ENCODE measurements around the gene ST7. TPM values are rescaled to one million over a fixed set of nuclear protein-coding genes. Genes with fewer than 3 reads are reported as not detected.
A peak's percentile ranks its signal among the peaks of the same experiment; 100 is the strongest.

Gene ST7
- total and polyA plus RNA-seq, 2 experiments from 2014 or later: 9.9 to 18.3 TPM

GRCh38 chr7:117137868-117138267, 184.6 kb downstream of the ST7 start:
- no peak overlapping the region for H3K4me3 ChIP-seq
- H3K4me3 Mint-ChIP-seq: no peak overlapping the region
- H3K79me2 ChIP-seq (replicated peaks; ENCODE audit: insufficient read depth): no peaks in the 10 kb centered on the region
- DNase-seq (ENCODE audit: low spot score) (peak; percentile 33), ATAC-seq (no peak)
- H4K20me1 ChIP-seq (replicated peaks; ENCODE audit: insufficient read depth): no peaks in the 10 kb centered on the region
- H2AFZ ChIP-seq: no peak overlapping the region
- peaks cover 55% of the 10 kb centered on the region for H3K4me1 ChIP-seq (ENCODE audit: insufficient read depth)
- H3K36me3 Mint-ChIP-seq (ENCODE audit: low read depth): no peaks in the 10 kb centered on the region; the same call in 2 of the 3 replicates
- no peaks in the 10 kb centered on the region for H3K9me3 Mint-ChIP-seq
- no peaks in the 10 kb centered on the region for H3K27me3 ChIP-seq (ENCODE audit: insufficient read depth)
- H3F3A ChIP-seq (replicated peaks; ENCODE audit: low read depth): no peaks in the 10 kb centered on the region
- peaks cover 5% of the 10 kb centered on the region for H3K27me3 Mint-ChIP-seq (ENCODE audit: insufficient read depth, low read depth, poor library complexity)
- peak overlapping the region; percentile 31; the same call in 1 of the 2 replicates for H3K4me2 ChIP-seq
- no peak overlapping the region for H3K27ac Mint-ChIP-seq
- peaks cover 59% of the 10 kb centered on the region for H3K4me1 Mint-ChIP-seq
- TF ChIP-seq ZNF331 (CRISPR knock-in tag; IDR thresholded peaks at IDR 0.05; ENCODE audit: low read depth): no peak
- TF ChIP-seq EZH2 (IDR thresholded peaks at IDR 0.05; ENCODE audit: low read depth, unreplicated experiment): no peak
- no peak for TF ChIP-seq CTCF (conservative IDR thresholded peaks at IDR 0.05; ENCODE audit: low read depth in 2 of 2)
- no peak for TF ChIP-seq STAT1 (IDR thresholded peaks at IDR 0.05; ENCODE audit: unreplicated experiment)
- TF ChIP-seq JUNB (IDR thresholded peaks at IDR 0.05; ENCODE audit: unreplicated experiment): no peak
- TF ChIP-seq NANOG (IDR thresholded peaks at IDR 0.05; ENCODE audit: borderline replicate concordance): no peak
- no peak for TF ChIP-seq POLR2AphosphoS5 (IDR thresholded peaks at IDR 0.05; ENCODE audit: low read depth)
- TF ChIP-seq EZH2phosphoT487 (IDR thresholded peaks at IDR 0.05; ENCODE audit: unreplicated experiment): no peak
- no peak for TF ChIP-seq ETS1 (IDR thresholded peaks at IDR 0.05)
- no peak for TF ChIP-seq CREB1 (CRISPR knock-in tag; IDR thresholded peaks at IDR 0.05; ENCODE audit: low read depth)
- TF ChIP-seq ZNF462 (CRISPR knock-in tag; IDR thresholded peaks at IDR 0.05): no peak
- TF ChIP-seq REST (IDR thresholded peaks at IDR 0.05; ENCODE audit: unreplicated experiment): no peak
- no peak for TF ChIP-seq ZNF114 (CRISPR knock-in tag; IDR thresholded peaks at IDR 0.05)
- H3K27ac ChIP-seq (ENCODE audit: low read depth): peak overlapping the region; percentile 56; the same call in 1 of the 2 replicates
- H3K9me2 ChIP-seq (ENCODE audit: insufficient read depth): no peaks in the 10 kb centered on the region
- H3K36me3 ChIP-seq (ENCODE audit: insufficient read depth): no peaks in the 10 kb centered on the region
